ENCODE data around the gene PRSS36.
"Not testable (repeated sequence)": the region's sequence is repeated elsewhere in the genome, so short reads cannot be mapped to it uniquely, and the experiment has no call there.

The PRSS36 gene

GRCh38 chr16:31118223-31119155 is 31.4 kb downstream of the PRSS36 start:
- DNase-seq = no peak

- peak; percentile 87 for DNase-seq
Observed at GRCh38 chr16:31117384-31118222, 32.3 kb downstream of the PRSS36 start, which contains the start of gene KAT8. TSS of gene KAT8 (plus strand) at chr16:31117664. CDS start at chr16:31117682, 18 bp downstream.

GRCh38 chr16:31114468-31114867 is 35.4 kb downstream of the PRSS36 start:
- DNase-seq = no peak

- no peak for DNase-seq
Observed at GRCh38 chr16:31113121-31114120, 36.4 kb downstream of the PRSS36 start.

GRCh38 chr16:31112711-31113110 is 37.2 kb downstream of the PRSS36 start:
- DNase-seq = no peak

GRCh38 chr16:31111881-31112466 is 37.9 kb downstream of the PRSS36 start:
- DNase-seq = no peak

GRCh38 chr16:31110106-31111034 is 39.5 kb downstream of the PRSS36 start:
- no peak for DNase-seq

GRCh38 chr16:31109622-31110021 is 40.2 kb downstream of the PRSS36 start:
- DNase-seq = no peak

GRCh38 chr16:31108794-31109558 is 40.9 kb downstream of the PRSS36 start:
- DNase-seq = no peak

GRCh38 chr16:31108035-31108793 is 41.7 kb downstream of the PRSS36 start, which contains the start of gene BCKDK:
TSS of gene BCKDK (plus strand) at chr16:31108386. CDS start at chr16:31109224, 838 bp downstream.
- DNase-seq = peak; percentile 37

GRCh38 chr16:31107465-31107867 is 42.4 kb downstream of the PRSS36 start:
- DNase-seq = no peak

- no peak for DNase-seq
Observed at GRCh38 chr16:31106509-31107464, 43.1 kb downstream of the PRSS36 start.

- peak; percentile 68 for DNase-seq
Observed at GRCh38 chr16:31105677-31106213, 44.1 kb downstream of the PRSS36 start.

GRCh38 chr16:31100876-31101641 is 48.8 kb downstream of the PRSS36 start:
- not testable (repeated sequence) for DNase-seq

GRCh38 chr16:31099860-31100638 is 49.8 kb downstream of the PRSS36 start:
- no peak for DNase-seq
